ENCODE measurements around the gene WDR31. TPM values are rescaled to one million over a fixed set of nuclear protein-coding genes. Genes with fewer than 3 reads are reported as not detected.
"Not testable (repeated sequence)": the region's sequence is repeated elsewhere in the genome, so short reads cannot be mapped to it uniquely, and the experiment has no call there.

WDR31 gene
- 4.1 and 7.8 TPM in 2 replicates for total RNA-seq (2014; rRNA removed; shearing (Covaris generic); ENCODE audit: low replicate concordance)

GRCh38 chr9:113340011-113340699, at the start of gene WDR31:
WDR31 (minus strand) TSS chr9:113340275; CDS start chr9:113332022, 8,253 bp downstream.
- in situ Hi-C loops (cut with HindIII; ENCODE audit: low pct_unique_long_range_greater_than_20kb, low sequenced_read_pairs), result no loop called here
- DNase-seq (ENCODE audit: low read depth), result peak; percentile 85

GRCh38 chr9:113389451-113389850, 49.4 kb upstream of the WDR31 start:
- in situ Hi-C loops (cut with HindIII; ENCODE audit: low pct_unique_long_range_greater_than_20kb, low sequenced_read_pairs), result no loop called here
- no peak for DNase-seq (ENCODE audit: low read depth)

- in situ Hi-C loops (cut with HindIII; ENCODE audit: low pct_unique_long_range_greater_than_20kb, low sequenced_read_pairs), result no loop called here
- DNase-seq (ENCODE audit: low read depth), result no peak
Observed at GRCh38 chr9:113388833-113389232, 48.8 kb upstream of the WDR31 start.

GRCh38 chr9:113387560-113388230, 47.6 kb upstream of the WDR31 start:
- in situ Hi-C loops (cut with HindIII; ENCODE audit: low pct_unique_long_range_greater_than_20kb, low sequenced_read_pairs), result no loop called here
- DNase-seq (ENCODE audit: low read depth), result no peak

GRCh38 chr9:113386571-113387393, 46.7 kb upstream of the WDR31 start:
- no peak for DNase-seq (ENCODE audit: low read depth)
- in situ Hi-C loops (cut with HindIII; ENCODE audit: low pct_unique_long_range_greater_than_20kb, low sequenced_read_pairs), result no loop called here

GRCh38 chr9:113381909-113382411, 41.9 kb upstream of the WDR31 start:
- no peak for DNase-seq (ENCODE audit: low read depth)
- in situ Hi-C loops (cut with HindIII; ENCODE audit: low pct_unique_long_range_greater_than_20kb, low sequenced_read_pairs), result no loop called here

GRCh38 chr9:113381441-113381840, 41.4 kb upstream of the WDR31 start:
- DNase-seq (ENCODE audit: low read depth); in situ Hi-C loops (cut with HindIII; ENCODE audit: low pct_unique_long_range_greater_than_20kb, low sequenced_read_pairs): not testable (repeated sequence)

GRCh38 chr9:113380869-113381378, 40.8 kb upstream of the WDR31 start:
- in situ Hi-C loops (cut with HindIII; ENCODE audit: low pct_unique_long_range_greater_than_20kb, low sequenced_read_pairs), result no loop called here
- DNase-seq (ENCODE audit: low read depth), result no peak

GRCh38 chr9:113379829-113380210, 39.7 kb upstream of the WDR31 start:
- in situ Hi-C loops (cut with HindIII; ENCODE audit: low pct_unique_long_range_greater_than_20kb, low sequenced_read_pairs); DNase-seq (ENCODE audit: low read depth): not testable (repeated sequence)

- in situ Hi-C loops (cut with HindIII; ENCODE audit: low pct_unique_long_range_greater_than_20kb, low sequenced_read_pairs); DNase-seq (ENCODE audit: low read depth): not testable (repeated sequence)
Observed at GRCh38 chr9:113379094-113379828, 39.2 kb upstream of the WDR31 start.

- peak; percentile 80 for DNase-seq (ENCODE audit: low read depth)
- in situ Hi-C loops (cut with HindIII; ENCODE audit: low pct_unique_long_range_greater_than_20kb, low sequenced_read_pairs), result no loop called here
Observed at GRCh38 chr9:113376634-113377567, 36.8 kb upstream of the WDR31 start, which contains the start of gene HDHD3. HDHD3 (minus strand) TSS chr9:113376986; CDS start chr9:113374354, 2,632 bp downstream.

GRCh38 chr9:113375057-113376023, 35.3 kb upstream of the WDR31 start:
- in situ Hi-C loops (cut with HindIII; ENCODE audit: low pct_unique_long_range_greater_than_20kb, low sequenced_read_pairs), result no loop called here
- no peak for DNase-seq (ENCODE audit: low read depth)

GRCh38 chr9:113373676-113374392, 33.8 kb upstream of the WDR31 start:
- in situ Hi-C loops (cut with HindIII; ENCODE audit: low pct_unique_long_range_greater_than_20kb, low sequenced_read_pairs), result no loop called here
- no peak for DNase-seq (ENCODE audit: low read depth)

GRCh38 chr9:113373256-113373655, 33.2 kb upstream of the WDR31 start:
- in situ Hi-C loops (cut with HindIII; ENCODE audit: low pct_unique_long_range_greater_than_20kb, low sequenced_read_pairs), result no loop called here

GRCh38 chr9:113372059-113372458, 32.0 kb upstream of the WDR31 start:
- DNase-seq (ENCODE audit: low read depth), result no peak
- in situ Hi-C loops (cut with HindIII; ENCODE audit: low pct_unique_long_range_greater_than_20kb, low sequenced_read_pairs), result no loop called here

More at GRCh38 chr9:113373256-113373655, 33.2 kb upstream of the WDR31 start:
- no peak for DNase-seq (ENCODE audit: low read depth)

All from Caki2 (cell line).